SK-N-SH (cell line): Measurements from ENCODE around the gene SCARB1.

Experiments used
- CHD2 ChIP-seq: fragments of 150-350 bp; IDR thresholded peaks from 2 replicates; pipeline ENCODE4 v1.6.1; 2018; ENCODE audit warnings: low read length; ENCODE audit not compliant: partially characterized antibody
- CTCF ChIP-seq: fragments of 200-600 bp; sonication (generic); IDR thresholded peaks from 2 replicates; pipeline ENCODE4 v1.6.1; 2017; ENCODE audit warnings: antibody characterized with exemption, mild to moderate bottlenecking, moderate library complexity
- EP300 ChIP-seq, 2 experiments: IDR thresholded peaks; 2 replicates each; pipeline versions ENCODE4 v1.4.0 to v1.6.1; 2012; ENCODE audit warnings: borderline replicate concordance in 1 of 2, low read depth in 1 of 2, low read length in 1 of 2
- EZH2phosphoT487 ChIP-seq: fragments of 200-600 bp; sonication (generic); IDR thresholded peaks from 2 replicates; pipeline ENCODE4 v1.6.1; 2017; ENCODE audit warnings: low read depth, mixed run types, mild to moderate bottlenecking, antibody characterized with exemption, moderate library complexity, borderline replicate concordance
- FOSL2 ChIP-seq: IDR thresholded peaks from 2 replicates; pipeline ENCODE4 v1.4.0; 2012; ENCODE audit warnings: low read depth, mild to moderate bottlenecking, moderate library complexity, borderline replicate concordance
- MAX ChIP-seq: IDR thresholded peaks from 2 replicates; pipeline ENCODE4 v1.4.0; 2012; ENCODE audit warnings: low read depth
- RCOR1 ChIP-seq: fragments of 150-350 bp; IDR thresholded peaks from 2 replicates; pipeline ENCODE4 v1.6.1; 2017; ENCODE audit warnings: antibody characterized with exemption, low read length
- RXRA ChIP-seq: IDR thresholded peaks from 2 replicates; pipeline ENCODE4 v1.4.0; 2012; ENCODE audit warnings: low read depth, mild to moderate bottlenecking, borderline replicate concordance
- TAF1 ChIP-seq: IDR thresholded peaks from 2 replicates; pipeline ENCODE4 v1.6.1; 2012; ENCODE audit warnings: low read depth, mild to moderate bottlenecking, low read length, moderate library complexity, borderline replicate concordance
- YY1 ChIP-seq: IDR thresholded peaks from 2 replicates; pipeline ENCODE4 v1.4.0; 2012; ENCODE audit warnings: low read depth, mild to moderate bottlenecking
- TF ChIP-seq, protein P1 (sequence below): IDR thresholded peaks from 2 replicates; pipeline ENCODE4 v1.6.1; 2012; ENCODE audit warnings: mild to moderate bottlenecking, low read depth, low read length, moderate library complexity
- TF ChIP-seq, protein P2 (sequence below): fragments of 150-350 bp; IDR thresholded peaks from 2 replicates; pipeline ENCODE4 v1.6.1; 2017; ENCODE audit warnings: antibody characterized with exemption, low read length, low read depth, borderline replicate concordance

DNA sequence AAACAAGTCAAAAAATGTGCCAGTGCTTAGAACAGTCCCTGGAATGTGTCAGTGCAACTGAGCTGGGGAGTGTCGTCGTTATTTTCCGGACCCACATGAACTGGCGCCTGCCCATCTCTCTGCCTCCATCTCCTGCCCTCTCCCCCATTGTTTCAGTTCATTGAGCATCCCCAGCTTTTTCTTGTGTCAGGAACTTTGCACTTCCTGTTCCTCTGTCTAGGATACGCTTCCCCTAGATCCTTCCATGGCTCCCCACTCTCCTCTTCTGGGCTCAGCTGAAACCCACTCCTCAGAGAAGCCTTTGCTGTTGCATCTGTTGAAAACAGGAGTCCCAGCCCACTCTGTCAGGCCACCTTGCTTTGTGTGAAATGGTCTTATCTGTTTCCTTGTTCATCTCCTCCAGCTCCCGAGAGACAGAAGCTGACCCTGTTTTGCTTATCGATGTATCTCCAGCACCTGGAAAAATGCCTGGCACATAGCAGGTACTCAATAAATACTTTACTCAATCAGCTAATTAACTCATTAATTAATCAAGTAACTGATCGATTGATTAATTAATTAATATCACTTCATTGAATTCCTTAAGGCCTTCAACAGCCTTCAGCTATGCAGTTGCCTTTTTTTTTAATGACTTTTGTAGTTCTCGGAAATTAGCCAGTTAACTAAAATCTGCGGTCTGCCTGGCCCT is 2.7 kb upstream of the SCARB1 start:
- TF ChIP-seq EZH2phosphoT487: no peak
- TF ChIP-seq CTCF: no peak
- no peak for TF ChIP-seq FOSL2
- TF ChIP-seq, protein P1, sequence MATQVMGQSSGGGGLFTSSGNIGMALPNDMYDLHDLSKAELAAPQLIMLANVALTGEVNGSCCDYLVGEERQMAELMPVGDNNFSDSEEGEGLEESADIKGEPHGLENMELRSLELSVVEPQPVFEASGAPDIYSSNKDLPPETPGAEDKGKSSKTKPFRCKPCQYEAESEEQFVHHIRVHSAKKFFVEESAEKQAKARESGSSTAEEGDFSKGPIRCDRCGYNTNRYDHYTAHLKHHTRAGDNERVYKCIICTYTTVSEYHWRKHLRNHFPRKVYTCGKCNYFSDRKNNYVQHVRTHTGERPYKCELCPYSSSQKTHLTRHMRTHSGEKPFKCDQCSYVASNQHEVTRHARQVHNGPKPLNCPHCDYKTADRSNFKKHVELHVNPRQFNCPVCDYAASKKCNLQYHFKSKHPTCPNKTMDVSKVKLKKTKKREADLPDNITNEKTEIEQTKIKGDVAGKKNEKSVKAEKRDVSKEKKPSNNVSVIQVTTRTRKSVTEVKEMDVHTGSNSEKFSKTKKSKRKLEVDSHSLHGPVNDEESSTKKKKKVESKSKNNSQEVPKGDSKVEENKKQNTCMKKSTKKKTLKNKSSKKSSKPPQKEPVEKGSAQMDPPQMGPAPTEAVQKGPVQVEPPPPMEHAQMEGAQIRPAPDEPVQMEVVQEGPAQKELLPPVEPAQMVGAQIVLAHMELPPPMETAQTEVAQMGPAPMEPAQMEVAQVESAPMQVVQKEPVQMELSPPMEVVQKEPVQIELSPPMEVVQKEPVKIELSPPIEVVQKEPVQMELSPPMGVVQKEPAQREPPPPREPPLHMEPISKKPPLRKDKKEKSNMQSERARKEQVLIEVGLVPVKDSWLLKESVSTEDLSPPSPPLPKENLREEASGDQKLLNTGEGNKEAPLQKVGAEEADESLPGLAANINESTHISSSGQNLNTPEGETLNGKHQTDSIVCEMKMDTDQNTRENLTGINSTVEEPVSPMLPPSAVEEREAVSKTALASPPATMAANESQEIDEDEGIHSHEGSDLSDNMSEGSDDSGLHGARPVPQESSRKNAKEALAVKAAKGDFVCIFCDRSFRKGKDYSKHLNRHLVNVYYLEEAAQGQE: no peak
- no peak for TF ChIP-seq YY1
- TF ChIP-seq, protein P2, sequence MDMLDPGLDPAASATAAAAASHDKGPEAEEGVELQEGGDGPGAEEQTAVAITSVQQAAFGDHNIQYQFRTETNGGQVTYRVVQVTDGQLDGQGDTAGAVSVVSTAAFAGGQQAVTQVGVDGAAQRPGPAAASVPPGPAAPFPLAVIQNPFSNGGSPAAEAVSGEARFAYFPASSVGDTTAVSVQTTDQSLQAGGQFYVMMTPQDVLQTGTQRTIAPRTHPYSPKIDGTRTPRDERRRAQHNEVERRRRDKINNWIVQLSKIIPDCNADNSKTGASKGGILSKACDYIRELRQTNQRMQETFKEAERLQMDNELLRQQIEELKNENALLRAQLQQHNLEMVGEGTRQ: no peak
- TF ChIP-seq RXRA: no peak
- no peak for TF ChIP-seq MAX
- TF ChIP-seq TAF1: no peak
- no peak for TF ChIP-seq EP300 (IDR thresholded peaks at IDR 0.05; ENCODE audit: borderline replicate concordance in 1 of 2, low read depth in 1 of 2, low read length in 1 of 2)
- no peak for TF ChIP-seq RCOR1
- no peak for TF ChIP-seq CHD2
